Parathyroid adenoma (tissue), 2 donors: ENCODE data around the gene CALD1.

Source experiments
- H2AFZ ChIP-seq: fragments of 300-600 bp; sonication (generic); one replicate; pipeline ENCODE4 v1.7.0; 2017; ENCODE audit warnings: antibody characterized with exemption, mild to moderate bottlenecking
- H3K27ac ChIP-seq: fragments of 300-600 bp; sonication (generic); one replicate; pipeline ENCODE4 v1.7.0; 2017
- H3K27me3 ChIP-seq: fragments of 300-600 bp; sonication (generic); one replicate; pipeline ENCODE4 v1.7.0; 2017; ENCODE audit warnings: low read length; ENCODE audit not compliant: control insufficient read depth, insufficient read depth
- H3K36me3 ChIP-seq: fragments of 300-600 bp; sonication (generic); one replicate; pipeline ENCODE4 v1.7.0; 2017; ENCODE audit warnings: low read length; ENCODE audit not compliant: control insufficient read depth, insufficient read depth
- H3K4me1 ChIP-seq: fragments of 300-600 bp; sonication (generic); one replicate; pipeline ENCODE4 v1.7.0; 2017; ENCODE audit warnings: control low read depth
- H3K4me2 ChIP-seq: fragments of 300-600 bp; sonication (generic); one replicate; pipeline ENCODE4 v1.7.0; 2017; ENCODE audit warnings: low read length
- H3K4me3 ChIP-seq: fragments of 300-600 bp; sonication (generic); one replicate; pipeline ENCODE4 v1.7.0; 2017; ENCODE audit warnings: low read depth, low read length
- H3K79me2 ChIP-seq: fragments of 300-600 bp; sonication (generic); one replicate; pipeline ENCODE4 v1.7.0; 2017; ENCODE audit warnings: control low read depth
- H3K9ac ChIP-seq: fragments of 300-600 bp; sonication (generic); one replicate; pipeline ENCODE4 v1.7.0; 2017; ENCODE audit warnings: mild to moderate bottlenecking
- H3K9me3 ChIP-seq: fragments of 300-600 bp; sonication (generic); one replicate; pipeline ENCODE4 v1.7.0; 2017; ENCODE audit warnings: low read length; ENCODE audit not compliant: control insufficient read depth
- CTCF ChIP-seq: fragments of 300-600 bp; sonication (generic); IDR thresholded peaks from one replicate; pipeline ENCODE4 v1.7.0; 2017; ENCODE audit warnings: antibody characterized with exemption, mild to moderate bottlenecking
- donor health status: primary hyperparathyroidism.

Gene CALD1

GRCh38 chr7:134787064-134787463 is 7.6 kb downstream of the CALD1 start:
- Histone ChIP-seq H3K27ac (no peak overlapping the region), H3K4me1 (peaks cover 8% of the 10 kb centered on the region), H3K36me3 (no peaks in the 10 kb centered on the region), H3K4me3 (no peak overlapping the region), H3K9ac (no peak overlapping the region), H3K4me2 (no peak overlapping the region), H2AFZ (no peak overlapping the region), H3K27me3 (no peaks in the 10 kb centered on the region), H3K79me2 (no peaks in the 10 kb centered on the region), H3K9me3 (no peaks in the 10 kb centered on the region)
- no peak for TF ChIP-seq CTCF

GRCh38 chr7:134787720-134788119 is 8.3 kb downstream of the CALD1 start:
- Histone ChIP-seq H2AFZ (no peak overlapping the region), H3K4me2 (no peak overlapping the region), H3K4me1 (peaks cover 8% of the 10 kb centered on the region), H3K9me3 (no peaks in the 10 kb centered on the region), H3K36me3 (no peaks in the 10 kb centered on the region), H3K79me2 (no peaks in the 10 kb centered on the region), H3K27me3 (no peaks in the 10 kb centered on the region), H3K27ac (no peak overlapping the region), H3K4me3 (no peak overlapping the region), H3K9ac (no peak overlapping the region)
- no peak for TF ChIP-seq CTCF

GRCh38 chr7:134788191-134788590 is 8.8 kb downstream of the CALD1 start:
- no peak overlapping the region for H3K27ac ChIP-seq
- H2AFZ ChIP-seq: no peak overlapping the region
- no peak overlapping the region for H3K9ac ChIP-seq
- H3K79me2 ChIP-seq: no peaks in the 10 kb centered on the region
- H3K36me3 ChIP-seq: no peaks in the 10 kb centered on the region
- TF ChIP-seq CTCF: no peak
- no peaks in the 10 kb centered on the region for H3K9me3 ChIP-seq
- H3K27me3 ChIP-seq: no peaks in the 10 kb centered on the region
- H3K4me2 ChIP-seq: no peak overlapping the region
- H3K4me1 ChIP-seq: peaks cover 8% of the 10 kb centered on the region
- no peak overlapping the region for H3K4me3 ChIP-seq

GRCh38 chr7:134789967-134790685 is 10.7 kb downstream of the CALD1 start:
- H3K27ac ChIP-seq: no peak overlapping the region
- H3K4me3 ChIP-seq: no peak overlapping the region
- H3K4me2 ChIP-seq: no peak overlapping the region
- TF ChIP-seq CTCF: no peak
- no peaks in the 10 kb centered on the region for H3K79me2 ChIP-seq
- peaks cover 8% of the 10 kb centered on the region for H3K4me1 ChIP-seq
- H3K27me3 ChIP-seq: no peaks in the 10 kb centered on the region
- no peaks in the 10 kb centered on the region for H3K9me3 ChIP-seq
- H3K9ac ChIP-seq: no peak overlapping the region
- peak overlapping the region; percentile 26 for H2AFZ ChIP-seq
- no peaks in the 10 kb centered on the region for H3K36me3 ChIP-seq

GRCh38 chr7:134792968-134793367 is 13.5 kb downstream of the CALD1 start:
- Histone ChIP-seq H3K79me2 (no peaks in the 10 kb centered on the region), H3K9me3 (no peaks in the 10 kb centered on the region), H3K36me3 (no peaks in the 10 kb centered on the region), H3K4me3 (no peak overlapping the region), H3K4me2 (no peak overlapping the region), H3K9ac (no peak overlapping the region), H3K27ac (no peak overlapping the region), H3K27me3 (no peaks in the 10 kb centered on the region), H2AFZ (no peak overlapping the region), H3K4me1 (peaks cover 8% of the 10 kb centered on the region)
- TF ChIP-seq CTCF: no peak
